GM19025 (cell line): ENCODE measurements around the gene MAP9.
"Not testable (repeated sequence)": the region's sequence is repeated elsewhere in the genome, so short reads cannot be mapped to it uniquely, and the experiment has no call there.

Experiments used
- ATAC-seq: cut with Tn5 transposase; IDR thresholded peaks from one replicate; pipeline ENCODE4 v1.9.1; 2021; ENCODE audit warnings: mild to moderate bottlenecking, low read depth, moderate library complexity; ENCODE audit not compliant: unreplicated experiment

Gene MAP9

DNA sequence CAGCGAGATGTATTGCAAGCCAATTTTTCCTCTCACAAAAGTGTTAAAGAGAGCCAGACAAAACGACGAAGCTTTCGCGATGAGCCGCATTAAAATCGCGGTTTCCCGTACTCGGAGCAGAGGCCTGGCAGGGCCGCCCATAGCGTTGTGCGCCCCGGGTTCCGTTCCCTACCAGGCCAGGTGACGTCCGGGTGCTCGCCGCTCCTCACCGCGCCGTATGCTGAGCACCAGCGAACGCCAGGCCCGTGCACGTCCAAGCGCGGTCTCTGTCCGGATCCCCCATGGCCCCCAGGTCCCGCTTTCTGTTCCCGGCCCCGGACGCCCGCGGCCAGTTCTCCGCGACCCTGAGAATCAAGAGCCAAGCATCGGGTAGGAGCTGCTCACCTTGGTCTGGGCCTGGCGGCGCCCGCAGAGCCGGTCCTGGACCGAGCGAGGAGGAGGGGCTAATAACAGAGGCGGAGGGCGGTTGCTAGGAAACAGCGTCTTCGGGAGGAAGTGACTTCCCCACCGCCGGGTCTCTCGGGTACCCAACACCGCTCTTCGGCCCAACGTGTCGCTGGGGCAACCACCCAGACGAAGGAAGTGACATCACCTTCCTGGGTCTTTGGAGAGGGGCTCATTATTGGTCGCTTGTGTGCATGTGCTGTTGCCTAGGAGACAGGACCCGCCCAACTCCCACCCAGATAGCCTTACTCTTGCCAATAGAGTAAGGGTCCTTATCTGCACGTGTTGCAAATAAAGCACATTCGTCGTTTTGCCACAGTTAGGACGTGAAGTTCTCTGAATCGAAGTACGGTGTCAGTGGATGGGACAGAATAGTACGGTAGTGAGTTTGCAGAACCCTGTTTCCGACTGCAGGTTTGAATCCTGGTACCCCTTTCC is at the start of gene MAP9:
Gene MAP9 (minus strand): TSS at position 579 of the 882 bp plus-strand sequence. CDS start 1,115 bp downstream, outside the sequence.
- peak; percentile 98 for ATAC-seq

- not testable (repeated sequence) for ATAC-seq
Measured at GRCh38 chr4:155424778-155425177, 48.0 kb upstream of the MAP9 start.

DNA sequence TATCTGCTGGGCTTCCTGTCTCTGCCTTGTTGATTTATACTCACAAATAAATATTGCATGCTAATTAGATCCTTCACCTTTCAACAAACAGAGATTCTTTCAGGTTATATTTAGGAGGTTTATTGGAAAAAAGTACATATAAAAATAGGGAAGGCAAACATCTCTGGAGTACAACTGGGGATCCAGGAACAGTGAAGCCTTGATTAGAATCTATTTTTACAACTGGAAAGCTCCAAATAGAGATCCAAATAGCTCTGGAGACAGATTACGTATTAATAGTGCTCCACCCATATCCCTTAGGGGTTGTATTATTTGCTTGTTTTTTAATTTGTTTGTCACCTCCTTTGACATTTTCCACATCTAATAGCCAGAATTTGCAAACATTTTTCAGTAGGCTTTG is 46.9 kb upstream of the MAP9 start:
- ATAC-seq, result no peak

GRCh38 chr4:155419266-155419665 is 42.5 kb upstream of the MAP9 start:
- ATAC-seq, result no peak

DNA sequence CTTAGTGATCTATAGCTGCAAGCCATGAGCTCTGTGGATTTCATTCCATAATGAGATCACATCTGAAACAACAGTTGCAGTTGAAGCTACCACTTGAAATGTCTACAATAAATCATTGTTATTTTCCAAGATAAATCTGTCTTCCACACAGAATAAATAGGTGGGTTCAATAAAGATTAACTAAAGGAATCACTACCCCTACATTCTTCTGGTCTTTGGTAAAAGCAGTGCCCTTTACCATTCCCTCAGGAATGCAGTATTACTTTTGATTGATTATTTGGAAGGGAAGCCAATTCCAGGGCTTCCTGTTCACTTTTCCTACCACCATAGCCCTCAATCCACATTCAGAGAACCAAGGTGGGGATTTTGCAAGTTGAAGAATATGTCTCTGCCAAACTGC is 38.9 kb upstream of the MAP9 start:
- no peak for ATAC-seq

DNA sequence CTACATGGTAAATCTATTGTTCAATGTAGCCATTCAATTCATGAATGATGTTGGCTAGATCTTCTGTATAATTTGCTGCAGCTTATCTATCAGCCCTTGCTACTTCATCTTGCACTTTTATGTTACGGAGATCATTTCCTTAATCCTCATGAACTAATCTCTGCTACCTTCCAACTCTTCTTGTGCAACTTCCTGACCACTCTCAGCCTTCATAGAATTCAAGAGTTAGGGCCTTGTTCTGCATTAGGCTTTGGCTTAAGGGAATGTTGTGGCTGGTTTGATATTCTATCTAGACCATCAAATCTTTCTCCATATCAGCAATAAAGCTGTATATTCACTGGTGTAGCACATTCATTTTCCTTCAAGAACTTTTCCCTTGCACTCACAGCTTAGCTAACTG is 36.7 kb upstream of the MAP9 start:
- ATAC-seq, result no peak

DNA sequence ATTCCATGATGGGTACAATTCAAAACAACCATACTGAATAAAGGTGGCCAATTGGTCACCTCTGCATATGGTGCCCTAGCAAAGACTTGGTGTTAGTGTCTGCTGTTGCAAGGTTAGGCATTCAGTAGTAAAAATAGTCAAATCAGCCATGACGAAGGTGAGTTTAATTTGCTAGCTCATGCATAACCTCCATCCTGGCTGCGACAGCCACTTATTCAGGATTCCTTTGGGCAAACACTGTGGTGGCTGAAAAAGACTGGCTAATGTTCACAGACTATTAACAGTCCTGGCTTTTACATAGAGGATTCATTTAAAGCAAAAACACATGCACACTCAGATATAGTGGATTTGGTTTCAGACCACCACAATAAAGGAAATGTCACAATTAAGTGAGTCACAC is 34.8 kb upstream of the MAP9 start:
- ATAC-seq, result no peak

DNA sequence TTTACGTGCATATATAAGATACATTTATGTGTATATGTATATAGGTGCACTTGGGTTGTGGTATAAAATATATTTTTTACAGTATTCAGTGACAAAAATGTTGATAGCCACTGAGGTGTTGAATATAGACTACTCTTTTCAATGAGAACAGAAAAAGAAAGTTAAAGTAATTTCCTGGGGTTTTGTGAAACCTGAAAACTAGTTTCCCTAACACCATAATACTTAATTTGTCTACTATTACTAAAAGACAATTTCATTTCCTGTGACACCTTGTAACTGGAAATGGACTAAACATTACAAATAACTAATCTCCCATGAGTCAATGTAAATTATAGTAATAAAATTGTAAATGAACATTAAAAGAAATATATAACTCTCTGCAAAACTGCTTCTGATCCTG is 32.0 kb upstream of the MAP9 start:
- no peak for ATAC-seq

GRCh38 chr4:155407480-155407879 is 30.7 kb upstream of the MAP9 start:
- ATAC-seq, result no peak

DNA sequence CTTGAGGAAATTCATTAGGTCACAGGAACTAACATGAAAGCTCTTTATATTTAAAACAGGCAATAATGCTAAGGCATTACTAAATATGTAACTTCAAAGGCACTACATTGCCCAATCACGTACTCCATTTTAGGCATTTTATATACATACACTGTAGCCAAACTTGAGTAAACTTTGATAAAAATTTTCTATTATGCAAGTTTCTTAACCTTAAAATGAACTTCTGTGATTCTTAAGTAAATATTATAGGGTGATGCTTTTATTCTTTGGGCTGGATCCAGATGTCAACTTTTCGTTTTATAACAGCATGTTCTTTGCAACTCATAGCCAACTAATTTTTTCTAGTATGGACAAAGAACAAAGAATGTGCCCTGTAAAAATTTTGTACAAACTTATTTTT is 28.3 kb upstream of the MAP9 start:
- ATAC-seq, result no peak

GRCh38 chr4:155403886-155404285 is 27.1 kb upstream of the MAP9 start:
- ATAC-seq, result no peak

DNA sequence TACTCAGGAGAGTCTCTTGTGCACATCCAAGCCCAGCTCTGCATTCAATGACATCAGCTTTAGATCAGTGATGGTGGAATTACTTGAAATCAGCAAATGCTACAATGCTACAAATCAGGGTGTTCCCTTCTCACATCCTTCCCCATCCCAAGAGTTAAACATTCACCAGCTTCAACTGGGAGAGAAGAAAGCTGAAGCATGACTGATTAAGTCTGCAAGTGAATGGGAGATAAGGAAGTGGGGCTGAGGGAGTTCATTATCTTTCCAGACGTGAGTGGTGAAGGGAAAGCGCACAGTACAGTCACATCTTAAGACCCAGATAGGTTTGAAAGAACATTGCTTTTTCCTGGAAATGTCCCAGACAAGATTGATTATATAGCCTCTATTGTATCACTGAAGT is 26.2 kb upstream of the MAP9 start:
- ATAC-seq, result no peak

- ATAC-seq, result no peak
Measured at GRCh38 chr4:155400893-155401292, 24.1 kb upstream of the MAP9 start.

DNA sequence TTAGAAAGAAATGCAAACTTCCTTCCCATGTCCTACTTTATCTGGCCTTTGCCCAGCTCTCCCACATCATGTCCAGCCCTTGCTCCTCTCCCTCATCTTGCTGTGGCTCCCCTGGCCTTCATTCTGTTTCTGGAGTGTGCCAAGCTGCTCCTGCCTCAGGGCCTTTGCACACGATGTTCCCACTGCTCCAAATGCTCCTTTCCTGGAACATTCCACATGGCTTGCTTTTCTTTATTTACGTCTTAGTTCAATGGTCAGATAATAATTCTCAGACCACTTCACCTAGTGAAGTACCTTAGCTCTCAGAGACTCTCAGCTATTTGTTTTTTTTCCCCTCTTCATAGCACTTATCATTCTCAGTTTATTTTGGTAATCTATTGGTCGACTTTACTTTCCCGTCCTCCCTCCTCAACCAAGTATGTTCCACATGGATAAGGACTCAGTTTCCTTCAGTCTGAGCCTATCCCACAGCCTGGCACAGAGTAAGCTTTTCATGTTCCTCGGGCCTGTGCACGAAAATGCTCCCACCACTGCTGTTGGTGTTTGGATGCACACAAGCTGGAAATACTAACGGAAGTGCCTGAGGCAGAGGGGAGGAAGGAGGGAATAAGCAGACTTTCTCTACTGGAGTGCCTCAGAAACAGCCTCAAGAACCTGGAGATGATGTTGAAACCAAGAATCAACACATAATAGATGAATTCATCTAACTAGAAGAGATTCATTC is 23.4 kb upstream of the MAP9 start:
- no peak for ATAC-seq

- no peak for ATAC-seq
Measured at GRCh38 chr4:155392481-155393184, 15.9 kb upstream of the MAP9 start.

GRCh38 chr4:155391932-155392331 is 15.2 kb upstream of the MAP9 start:
- no peak for ATAC-seq

- no peak for ATAC-seq
Measured at GRCh38 chr4:155388162-155388561, 11.4 kb upstream of the MAP9 start.

DNA sequence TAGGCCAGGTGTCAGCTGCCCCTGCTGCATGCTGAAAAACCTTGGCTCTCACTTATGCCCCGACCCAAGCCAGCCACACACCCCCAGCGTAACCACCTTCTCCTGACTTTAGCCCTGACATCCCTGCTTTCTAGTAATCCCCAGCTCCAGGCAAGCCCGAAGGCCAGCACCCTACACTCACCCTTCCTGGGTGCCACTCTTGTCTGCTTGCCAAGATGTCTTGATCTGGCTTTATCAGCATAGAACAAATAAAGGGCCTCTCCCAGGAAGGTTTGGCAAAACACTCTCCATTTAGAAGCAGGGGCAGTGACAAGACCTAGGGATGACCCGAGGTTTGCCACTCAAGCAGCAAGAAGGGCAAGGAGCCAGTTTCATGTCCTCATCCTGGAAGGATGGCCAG is 6.8 kb upstream of the MAP9 start:
- no peak for ATAC-seq

DNA sequence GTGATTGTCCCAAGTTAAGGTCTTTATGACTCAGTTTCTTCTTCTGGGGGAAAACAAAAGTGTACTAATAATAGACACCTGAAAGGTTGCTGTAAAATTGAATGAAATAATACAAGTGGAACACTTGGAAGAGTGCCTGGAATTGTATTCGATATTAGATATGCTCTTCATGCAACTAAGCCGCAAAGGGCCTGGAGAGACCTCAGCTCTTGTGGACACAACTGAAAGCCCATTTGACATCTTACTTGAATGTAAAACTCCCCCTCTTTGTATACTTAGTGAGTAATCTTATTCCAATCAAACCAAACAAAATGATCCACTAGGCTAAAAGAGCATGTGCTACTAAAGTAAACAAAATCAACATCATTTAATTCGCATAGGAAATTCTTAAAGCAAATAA is 511 bp upstream of the MAP9 start:
- no peak for ATAC-seq

DNA sequence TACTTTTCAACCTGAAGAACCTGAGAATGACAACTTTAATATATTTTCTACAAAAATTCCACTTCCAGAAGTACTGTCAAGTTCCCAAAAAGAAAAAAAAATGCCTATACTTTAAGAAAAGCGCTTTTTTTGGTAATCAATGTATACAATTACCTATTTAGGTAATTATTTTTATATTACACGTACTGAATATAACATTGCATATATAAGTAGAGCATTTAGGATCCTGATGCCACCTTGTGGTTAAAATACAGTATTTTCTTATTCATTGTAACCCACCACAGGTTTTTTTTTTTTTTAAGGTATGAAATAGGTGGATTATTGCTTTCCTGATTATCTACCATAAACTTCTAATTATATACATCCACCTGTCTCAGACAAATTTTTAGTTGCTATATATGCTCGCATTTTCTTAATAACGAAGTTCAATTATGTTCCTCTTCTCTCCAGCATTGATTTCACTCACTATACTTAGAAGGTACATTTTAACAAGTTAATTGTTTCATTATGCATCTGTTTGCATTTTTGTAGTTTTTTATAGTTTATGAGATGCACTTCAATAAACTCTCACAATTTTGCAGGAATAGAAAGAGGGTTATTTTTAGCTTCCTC is 5.2 kb downstream of the MAP9 start:
- no peak for ATAC-seq

DNA sequence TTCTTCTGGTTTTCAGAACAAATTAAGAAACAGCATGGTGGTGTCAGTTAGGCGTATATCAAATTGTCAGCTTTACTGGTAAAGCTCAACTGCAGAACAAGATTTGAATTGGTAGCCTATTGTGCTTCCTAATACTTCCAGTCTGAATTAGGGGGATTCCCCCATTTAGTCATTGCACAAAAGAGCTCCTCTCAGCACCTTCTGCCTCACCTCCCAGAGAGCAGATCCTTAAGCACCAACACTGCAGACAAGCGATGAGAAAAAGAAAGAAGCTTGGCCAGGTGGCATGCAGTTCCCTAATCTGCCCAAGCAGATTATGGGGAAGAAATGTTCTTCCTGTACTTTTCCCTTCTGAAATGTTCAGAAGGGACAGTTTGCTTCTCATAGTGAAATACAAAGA is 9.2 kb downstream of the MAP9 start:
- no peak for ATAC-seq
